GM12801 (cell line): ENCODE measurements around the gene ELOVL6.

Experiments
- CTCF ChIP-seq: IDR thresholded peaks from one replicate; pipeline ENCODE4 v1.5.1; 2011; ENCODE audit warnings: control low read depth; ENCODE audit not compliant: insufficient read length; ENCODE audit errors: extremely low read depth

The ELOVL6 gene

GRCh38 chr4:110008540-110008939 lies 189.9 kb downstream of the ELOVL6 start:
- TF ChIP-seq CTCF = no peak

GRCh38 chr4:110007217-110007616 lies 191.2 kb downstream of the ELOVL6 start:
- TF ChIP-seq CTCF = no peak

- no peak for TF ChIP-seq CTCF
These were observed 192.9 kb downstream of the ELOVL6 start for GRCh38 chr4:110005461-110006056.

- no peak for TF ChIP-seq CTCF
These were observed 193.9 kb downstream of the ELOVL6 start for GRCh38 chr4:110004556-110004955.

- no peak for TF ChIP-seq CTCF
These were observed 194.8 kb downstream of the ELOVL6 start for GRCh38 chr4:110003401-110004187.

- TF ChIP-seq CTCF = no peak
These were observed 196.1 kb downstream of the ELOVL6 start for GRCh38 chr4:110002326-110002725.

GRCh38 chr4:109999585-109999912 lies 198.9 kb downstream of the ELOVL6 start:
- TF ChIP-seq CTCF = no peak
